NCI-H187 treated with DMSO at 0.1 percent for 48 hours (cell line): Measurements from ENCODE around the gene ZIC1.

Source experiments
- DNase-seq: peaks from one replicate; lab custom pipeline; 2025; lab: John Stamatoyannopoulos, UW

The ZIC1 gene

GRCh38 chr3:147410116-147410525 is 956 bp downstream of the ZIC1 start:
- DNase-seq = no peak

- DNase-seq = no peak
These were observed 1.5 kb downstream of the ZIC1 start for GRCh38 chr3:147410526-147411237.

- no peak for DNase-seq
These were observed 2.2 kb downstream of the ZIC1 start for GRCh38 chr3:147411238-147411814.

- no peak for DNase-seq
These were observed 2.7 kb downstream of the ZIC1 start for GRCh38 chr3:147411815-147412241.

- DNase-seq = no peak
These were observed 3.2 kb downstream of the ZIC1 start for GRCh38 chr3:147412261-147412916.

- no peak for DNase-seq
These were observed 3.9 kb downstream of the ZIC1 start for GRCh38 chr3:147412917-147413685.

GRCh38 chr3:147413686-147414389 is 4.7 kb downstream of the ZIC1 start:
- DNase-seq = no peak

- no peak for DNase-seq
These were observed 5.4 kb downstream of the ZIC1 start for GRCh38 chr3:147414390-147415138.

- no peak for DNase-seq
These were observed 6.1 kb downstream of the ZIC1 start for GRCh38 chr3:147415286-147415685.

- no peak for DNase-seq
These were observed 6.7 kb downstream of the ZIC1 start for GRCh38 chr3:147415874-147416273.

- no peak for DNase-seq
These were observed 7.8 kb downstream of the ZIC1 start for GRCh38 chr3:147416931-147417330.

GRCh38 chr3:147417551-147418295 is 8.6 kb downstream of the ZIC1 start:
- no peak for DNase-seq

- DNase-seq = no peak
These were observed 9.2 kb downstream of the ZIC1 start for GRCh38 chr3:147418371-147418781.

GRCh38 chr3:147418808-147419701 is 9.9 kb downstream of the ZIC1 start:
- no peak for DNase-seq

- no peak for DNase-seq
These were observed 10.6 kb downstream of the ZIC1 start for GRCh38 chr3:147419781-147420224.

GRCh38 chr3:147420353-147421183 is 11.4 kb downstream of the ZIC1 start:
- DNase-seq = no peak

GRCh38 chr3:147421184-147421912 is 12.2 kb downstream of the ZIC1 start:
- no peak for DNase-seq

GRCh38 chr3:147422196-147422595 is 13.0 kb downstream of the ZIC1 start:
- DNase-seq = no peak
